ENCODE results near the gene SLC16A2.

DNA sequence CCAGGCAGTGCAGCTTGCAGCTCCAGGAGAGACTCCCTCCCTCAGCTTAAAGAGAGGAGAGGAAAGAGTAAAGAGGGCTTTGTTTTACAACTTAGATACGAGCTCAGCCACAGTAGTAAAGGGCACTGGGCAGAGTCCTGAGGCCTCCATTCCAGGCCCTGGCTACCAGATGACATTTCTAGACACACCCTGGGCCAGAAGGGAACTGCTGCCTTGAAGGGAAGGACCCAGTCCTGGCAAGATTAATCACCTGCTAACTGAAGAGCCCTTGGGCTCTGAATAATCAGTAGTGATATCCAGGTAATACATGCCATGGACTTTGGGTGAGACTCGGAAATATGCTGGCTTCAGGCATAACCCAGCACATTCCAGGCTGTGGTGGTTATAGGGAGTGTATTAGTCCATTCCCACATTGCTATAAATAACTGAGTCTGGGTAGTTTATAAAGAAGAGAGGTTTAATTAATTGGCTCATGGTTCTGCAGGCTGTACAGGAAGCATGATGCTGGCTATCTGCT is 15.3 kb upstream of the SLC16A2 start:
- TF ChIP-seq, protein P1, sequence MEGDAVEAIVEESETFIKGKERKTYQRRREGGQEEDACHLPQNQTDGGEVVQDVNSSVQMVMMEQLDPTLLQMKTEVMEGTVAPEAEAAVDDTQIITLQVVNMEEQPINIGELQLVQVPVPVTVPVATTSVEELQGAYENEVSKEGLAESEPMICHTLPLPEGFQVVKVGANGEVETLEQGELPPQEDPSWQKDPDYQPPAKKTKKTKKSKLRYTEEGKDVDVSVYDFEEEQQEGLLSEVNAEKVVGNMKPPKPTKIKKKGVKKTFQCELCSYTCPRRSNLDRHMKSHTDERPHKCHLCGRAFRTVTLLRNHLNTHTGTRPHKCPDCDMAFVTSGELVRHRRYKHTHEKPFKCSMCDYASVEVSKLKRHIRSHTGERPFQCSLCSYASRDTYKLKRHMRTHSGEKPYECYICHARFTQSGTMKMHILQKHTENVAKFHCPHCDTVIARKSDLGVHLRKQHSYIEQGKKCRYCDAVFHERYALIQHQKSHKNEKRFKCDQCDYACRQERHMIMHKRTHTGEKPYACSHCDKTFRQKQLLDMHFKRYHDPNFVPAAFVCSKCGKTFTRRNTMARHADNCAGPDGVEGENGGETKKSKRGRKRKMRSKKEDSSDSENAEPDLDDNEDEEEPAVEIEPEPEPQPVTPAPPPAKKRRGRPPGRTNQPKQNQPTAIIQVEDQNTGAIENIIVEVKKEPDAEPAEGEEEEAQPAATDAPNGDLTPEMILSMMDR (IDR thresholded peaks at IDR 0.05; ENCODE audit: low read depth, low read length) = no peak
- TF ChIP-seq EZH2phosphoT487 (IDR thresholded peaks at IDR 0.05; ENCODE audit: low read depth) = no peak

Data from OCI-LY3 (cell line).